ENCODE data around the gene OR51V1. TPM values are rescaled to one million over a fixed set of nuclear protein-coding genes. Genes with fewer than 3 reads are reported as not detected.

The OR51V1 gene
- total RNA-seq, 1 experiment from 2014 or later: not detected

DNA sequence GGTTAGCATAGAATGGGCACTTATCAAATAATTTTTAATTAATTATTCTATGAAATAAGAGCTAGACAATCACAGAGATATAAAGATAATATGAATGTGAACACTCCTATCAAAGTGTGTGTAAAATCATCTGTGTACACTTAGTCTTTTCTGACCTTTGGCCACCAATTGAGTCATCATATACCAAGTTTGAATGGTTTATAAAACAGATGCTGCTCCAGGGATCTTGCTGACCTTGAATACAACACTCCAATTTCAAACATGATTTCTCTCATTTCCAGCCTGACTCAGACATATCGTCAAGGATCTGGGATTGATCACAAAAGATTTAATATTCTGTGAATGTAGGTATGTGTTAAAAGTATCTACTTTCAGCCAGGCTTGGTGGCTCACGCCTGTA is 2.9 kb upstream of the OR51V1 start:
- no peaks in the 10 kb centered on the region for H3K9me3 ChIP-seq (ENCODE audit: insufficient read depth, low read depth)
- ChIA-PET POLR2A (ENCODE audit: unreplicated experiment) (no interaction called here), CTCF (no interaction called here)
- no peaks in the 10 kb centered on the region for H3K9me2 ChIP-seq (ENCODE audit: insufficient read depth)
- H3K4me1 ChIP-seq (replicated peaks; ENCODE audit: insufficient read depth): no peaks in the 10 kb centered on the region
- H3F3A ChIP-seq (ENCODE audit: insufficient read depth, low read depth): no peaks in the 10 kb centered on the region
- intact Hi-C loops (cut with micrococcal nuclease; ENCODE audit: unreplicated experiment): no loop called here
- H2AFZ ChIP-seq: no peak overlapping the region
- no peak for TF ChIP-seq EZH2 (IDR thresholded peaks at IDR 0.05; ENCODE audit: low read depth)
- TF ChIP-seq, protein P1, sequence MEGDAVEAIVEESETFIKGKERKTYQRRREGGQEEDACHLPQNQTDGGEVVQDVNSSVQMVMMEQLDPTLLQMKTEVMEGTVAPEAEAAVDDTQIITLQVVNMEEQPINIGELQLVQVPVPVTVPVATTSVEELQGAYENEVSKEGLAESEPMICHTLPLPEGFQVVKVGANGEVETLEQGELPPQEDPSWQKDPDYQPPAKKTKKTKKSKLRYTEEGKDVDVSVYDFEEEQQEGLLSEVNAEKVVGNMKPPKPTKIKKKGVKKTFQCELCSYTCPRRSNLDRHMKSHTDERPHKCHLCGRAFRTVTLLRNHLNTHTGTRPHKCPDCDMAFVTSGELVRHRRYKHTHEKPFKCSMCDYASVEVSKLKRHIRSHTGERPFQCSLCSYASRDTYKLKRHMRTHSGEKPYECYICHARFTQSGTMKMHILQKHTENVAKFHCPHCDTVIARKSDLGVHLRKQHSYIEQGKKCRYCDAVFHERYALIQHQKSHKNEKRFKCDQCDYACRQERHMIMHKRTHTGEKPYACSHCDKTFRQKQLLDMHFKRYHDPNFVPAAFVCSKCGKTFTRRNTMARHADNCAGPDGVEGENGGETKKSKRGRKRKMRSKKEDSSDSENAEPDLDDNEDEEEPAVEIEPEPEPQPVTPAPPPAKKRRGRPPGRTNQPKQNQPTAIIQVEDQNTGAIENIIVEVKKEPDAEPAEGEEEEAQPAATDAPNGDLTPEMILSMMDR (conservative IDR thresholded peaks at IDR 0.05): no peak
- no peak overlapping the region for H3K4me3 ChIP-seq
- no TSS peak for BruUV-seq (replicated peaks)
- H4K20me1 ChIP-seq (ENCODE audit: insufficient read depth): no peaks in the 10 kb centered on the region
- no peak overlapping the region for H3K27ac ChIP-seq
- no peaks in the 10 kb centered on the region for H3K36me3 ChIP-seq (ENCODE audit: low read depth)
- H3K79me2 ChIP-seq (ENCODE audit: low read depth): no peaks in the 10 kb centered on the region
- DNase-seq: no peak
- H3K27me3 ChIP-seq (ENCODE audit: insufficient read depth, low read depth): no peaks in the 10 kb centered on the region
- no peak overlapping the region for H3K4me2 ChIP-seq

DNA sequence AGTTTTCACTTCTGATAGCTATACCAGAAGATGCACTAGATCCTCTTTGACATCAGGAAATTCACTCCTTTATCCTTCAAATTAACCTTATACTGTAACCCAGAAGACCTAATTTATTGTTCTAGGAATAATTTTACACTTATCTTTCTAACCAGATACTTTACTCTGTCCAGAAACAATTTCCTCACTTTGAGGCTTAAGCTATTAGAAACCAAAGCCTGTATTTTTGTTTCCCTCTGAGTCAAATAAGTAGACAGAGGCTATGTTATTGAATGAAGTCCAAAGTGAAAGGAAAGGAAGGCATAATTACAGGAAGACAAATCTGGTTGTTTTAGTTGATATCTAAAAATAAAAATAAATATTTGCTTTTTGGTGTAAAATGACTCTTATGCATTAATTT is 2.2 kb downstream of the OR51V1 start:
- no peaks in the 10 kb centered on the region for H3K27me3 ChIP-seq (ENCODE audit: insufficient read depth, low read depth)
- no peaks in the 10 kb centered on the region for H3K9me2 ChIP-seq (ENCODE audit: insufficient read depth)
- no peak overlapping the region for H2AFZ ChIP-seq
- no peaks in the 10 kb centered on the region for H3K9me3 ChIP-seq (ENCODE audit: insufficient read depth, low read depth)
- DNase-seq: no peak
- intact Hi-C loops (cut with micrococcal nuclease; ENCODE audit: unreplicated experiment): no loop called here
- ChIA-PET POLR2A (ENCODE audit: unreplicated experiment) (no interaction called here), CTCF (no interaction called here)
- no peaks in the 10 kb centered on the region for H3K79me2 ChIP-seq (ENCODE audit: low read depth)
- H3K27ac ChIP-seq: no peak overlapping the region
- H3K36me3 ChIP-seq (ENCODE audit: low read depth): no peaks in the 10 kb centered on the region
- BruUV-seq (replicated peaks): no TSS peak
- no peaks in the 10 kb centered on the region for H4K20me1 ChIP-seq (ENCODE audit: insufficient read depth)
- H3K4me1 ChIP-seq (replicated peaks; ENCODE audit: insufficient read depth): no peaks in the 10 kb centered on the region
- no peaks in the 10 kb centered on the region for H3F3A ChIP-seq (ENCODE audit: insufficient read depth, low read depth)
- H3K4me3 ChIP-seq: no peak overlapping the region
- H3K4me2 ChIP-seq: no peak overlapping the region
- no peak for TF ChIP-seq EZH2 (IDR thresholded peaks at IDR 0.05; ENCODE audit: low read depth)
- TF ChIP-seq, protein P1 (conservative IDR thresholded peaks at IDR 0.05): no peak

DNA sequence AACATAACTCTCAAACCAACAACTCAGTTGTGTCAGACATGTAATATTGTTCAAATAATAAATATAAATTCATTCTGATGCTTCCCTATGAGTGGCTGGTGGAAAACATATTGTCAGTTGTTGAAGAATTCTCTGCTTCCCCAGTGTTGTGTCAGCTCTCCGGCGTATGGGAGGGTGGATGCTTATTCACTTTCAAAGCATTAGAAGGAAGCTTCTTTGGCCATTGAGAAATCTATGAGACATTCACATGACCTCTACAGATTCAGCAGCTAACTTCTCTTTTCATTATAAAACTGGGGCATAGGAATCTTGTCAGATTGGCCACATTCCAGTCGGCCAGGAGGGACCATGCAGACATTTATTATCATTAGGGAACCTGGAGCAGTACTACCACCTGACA is 2.9 kb downstream of the OR51V1 start:
- intact Hi-C loops (cut with micrococcal nuclease; ENCODE audit: unreplicated experiment): no loop called here
- TF ChIP-seq, protein P1 (conservative IDR thresholded peaks at IDR 0.05): no peak
- no peak for TF ChIP-seq EZH2 (IDR thresholded peaks at IDR 0.05; ENCODE audit: low read depth)
- no peaks in the 10 kb centered on the region for H3K9me2 ChIP-seq (ENCODE audit: insufficient read depth)
- no peaks in the 10 kb centered on the region for H3K27me3 ChIP-seq (ENCODE audit: insufficient read depth, low read depth)
- BruUV-seq (replicated peaks): no TSS peak
- no peaks in the 10 kb centered on the region for H3K79me2 ChIP-seq (ENCODE audit: low read depth)
- H3K4me1 ChIP-seq (replicated peaks; ENCODE audit: insufficient read depth): no peaks in the 10 kb centered on the region
- no peak for DNase-seq
- H4K20me1 ChIP-seq (ENCODE audit: insufficient read depth): no peaks in the 10 kb centered on the region
- no peaks in the 10 kb centered on the region for H3F3A ChIP-seq (ENCODE audit: insufficient read depth, low read depth)
- no peak overlapping the region for H3K4me3 ChIP-seq
- H3K9me3 ChIP-seq (ENCODE audit: insufficient read depth, low read depth): no peaks in the 10 kb centered on the region
- H3K4me2 ChIP-seq: no peak overlapping the region
- no peak overlapping the region for H3K27ac ChIP-seq
- H2AFZ ChIP-seq: no peak overlapping the region
- POLR2A ChIA-PET (ENCODE audit: unreplicated experiment): no interaction called here
- H3K36me3 ChIP-seq (ENCODE audit: low read depth): no peaks in the 10 kb centered on the region
- CTCF ChIA-PET: no interaction called here

All from PC-9 (cell line).